Duodenal mucosa (tissue), 2 donors: Measurements from ENCODE around the gene TTLL3.
"Not testable (repeated sequence)": the region's sequence is repeated elsewhere in the genome, so short reads cannot be mapped to it uniquely, and the experiment has no call there.

Experiments
- H3K27ac ChIP-seq: one replicate; pipeline ENCODE4 v1.7.0; 2013; ENCODE audit warnings: low read depth, low read length
- H3K27me3 ChIP-seq, 2 donors: one replicate each; pipeline ENCODE4 v1.7.0; 2013; ENCODE audit warnings: low read length in 2 of 2, control low read depth in 1 of 2; ENCODE audit not compliant: insufficient read depth in 2 of 2, control insufficient read depth in 1 of 2
- H3K36me3 ChIP-seq, 2 donors: one replicate each; pipeline ENCODE4 v1.7.0; 2013; ENCODE audit warnings: low read length in 2 of 2, control low read depth in 1 of 2; ENCODE audit not compliant: insufficient read depth in 2 of 2, control insufficient read depth in 1 of 2
- H3K4me1 ChIP-seq, 2 donors: one replicate each; pipeline ENCODE4 v1.7.0; 2013; ENCODE audit warnings: low read length in 2 of 2, control low read depth in 1 of 2; ENCODE audit not compliant: insufficient read depth in 2 of 2, control insufficient read depth in 1 of 2
- H3K4me3 ChIP-seq, 2 donors: one replicate each; pipeline ENCODE4 v1.7.0; 2013; ENCODE audit warnings: low read length in 2 of 2, low read depth in 1 of 2
- H3K9ac ChIP-seq, 2 donors: one replicate each; pipeline ENCODE4 v1.7.0; 2013; ENCODE audit warnings: low read length in 2 of 2, low read depth in 1 of 2
- H3K9me3 ChIP-seq, 2 donors: one replicate each; pipeline ENCODE4 v1.7.0; 2013; ENCODE audit warnings: low read length in 2 of 2, control low read depth in 1 of 2; ENCODE audit not compliant: control insufficient read depth in 1 of 2

TTLL3 gene

GRCh38 chr3:9865125-9865637, 55.1 kb downstream of the TTLL3 start:
- H3K9ac ChIP-seq, H3K27me3 ChIP-seq, H3K4me3 ChIP-seq, H3K36me3 ChIP-seq, H3K9me3 ChIP-seq, H3K27ac ChIP-seq, H3K4me1 ChIP-seq: not testable (repeated sequence)

DNA sequence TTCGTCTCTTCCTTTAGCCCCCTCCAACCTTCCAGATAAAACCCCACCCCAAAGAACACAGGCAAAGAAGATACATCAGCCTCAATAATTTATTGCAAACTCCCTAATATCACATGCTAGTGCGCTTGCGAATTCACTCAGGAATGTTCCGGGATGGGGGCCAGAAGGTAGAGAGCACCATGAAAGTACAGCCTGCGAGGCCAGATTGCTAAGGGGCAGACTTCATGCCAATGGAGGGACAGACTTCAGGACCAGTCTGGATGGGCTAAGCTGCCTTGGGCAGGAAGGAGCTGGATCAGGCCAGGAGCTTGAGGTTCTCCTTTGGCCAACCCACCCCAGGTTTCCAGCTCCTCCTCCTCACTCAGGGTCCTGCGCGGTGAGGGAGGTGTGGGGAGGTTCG, 56.6 kb downstream of the TTLL3 start:
- Histone ChIP-seq H3K9ac (no peak overlapping the region), H3K27ac (no peak overlapping the region)

GRCh38 chr3:9867106-9867505, 57.0 kb downstream of the TTLL3 start:
- Histone ChIP-seq H3K4me1 (peaks cover 0 to 5% of the 10 kb centered on the region in 2 donors), H3K36me3 (no peaks in the 10 kb centered on the region), H3K9ac (no peak overlapping the region), H3K4me3 (no peak overlapping the region), H3K9me3 (no peaks in the 10 kb centered on the region), H3K27ac (no peak overlapping the region), H3K27me3 (no peaks in the 10 kb centered on the region)

More for the DNA sequence above, 56.6 kb downstream of the TTLL3 start:
- H3K36me3 ChIP-seq, result no peaks in the 10 kb centered on the region
- peaks cover 0 to 5% of the 10 kb centered on the region in 2 donors for H3K4me1 ChIP-seq
- H3K27me3 ChIP-seq, result no peaks in the 10 kb centered on the region
- no peak overlapping the region for H3K4me3 ChIP-seq
- no peaks in the 10 kb centered on the region for H3K9me3 ChIP-seq

- H3K4me3 ChIP-seq, result no peak overlapping the region
- no peaks in the 10 kb centered on the region for H3K36me3 ChIP-seq
- H3K27me3 ChIP-seq, result no peaks in the 10 kb centered on the region
- H3K27ac ChIP-seq, result no peak overlapping the region
- H3K9me3 ChIP-seq, result no peaks in the 10 kb centered on the region
- no peaks in the 10 kb centered on the region for H3K4me1 ChIP-seq
- H3K9ac ChIP-seq, result no peak overlapping the region
These were observed 59.9 kb downstream of the TTLL3 start for GRCh38 chr3:9869955-9870354.

- H3K9ac ChIP-seq, result no peak overlapping the region
- H3K36me3 ChIP-seq, result no peaks in the 10 kb centered on the region
These were observed 60.9 kb downstream of the TTLL3 start for GRCh38 chr3:9870978-9871377.

DNA sequence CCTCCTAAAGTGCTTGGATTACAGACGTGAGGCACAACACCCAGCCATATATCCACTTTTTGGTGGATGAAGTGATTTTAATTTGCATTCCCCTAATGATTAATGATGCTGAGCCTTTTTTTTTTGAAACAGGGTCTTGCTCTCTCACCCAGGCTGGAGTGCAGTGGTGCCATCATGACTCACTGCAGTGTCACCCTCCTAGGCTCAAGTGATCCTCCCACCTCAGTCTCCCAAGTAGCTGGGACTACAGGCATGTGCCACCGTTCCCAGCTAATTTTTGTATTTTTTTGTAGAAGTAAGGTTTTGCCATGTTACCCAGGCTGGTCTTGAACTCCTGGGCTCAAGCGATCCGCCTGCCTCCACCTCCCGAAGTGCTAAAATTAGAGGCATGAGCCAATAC, 62.0 kb downstream of the TTLL3 start:
- not testable (repeated sequence) for H3K4me1 ChIP-seq, H3K9me3 ChIP-seq, H3K36me3 ChIP-seq

More at GRCh38 chr3:9870978-9871377, 60.9 kb downstream of the TTLL3 start:
- Histone ChIP-seq H3K9me3 (no peaks in the 10 kb centered on the region), H3K27me3 (no peaks in the 10 kb centered on the region), H3K4me1 (no peaks in the 10 kb centered on the region), H3K27ac (no peak overlapping the region), H3K4me3 (no peak overlapping the region)

GRCh38 chr3:9875448-9875847, 65.4 kb downstream of the TTLL3 start:
- no peaks in the 10 kb centered on the region for H3K27me3 ChIP-seq
- H3K9me3 ChIP-seq, result no peaks in the 10 kb centered on the region
- no peak overlapping the region for H3K4me3 ChIP-seq
- no peak overlapping the region for H3K27ac ChIP-seq
- H3K36me3 ChIP-seq, result no peaks in the 10 kb centered on the region
- H3K4me1 ChIP-seq, result peaks cover 5 to 10% of the 10 kb centered on the region in 2 donors
- H3K9ac ChIP-seq, result no peak overlapping the region

More for the DNA sequence above, 62.0 kb downstream of the TTLL3 start:
- not testable (repeated sequence) for H3K27me3 ChIP-seq, H3K9ac ChIP-seq, H3K4me3 ChIP-seq, H3K27ac ChIP-seq

- H3K36me3 ChIP-seq, H3K9ac ChIP-seq: not testable (repeated sequence)
These were observed 66.2 kb downstream of the TTLL3 start for GRCh38 chr3:9876255-9876654.

GRCh38 chr3:9876991-9877390, 66.9 kb downstream of the TTLL3 start:
- Histone ChIP-seq H3K9ac (no peak overlapping the region), H3K4me1 (peaks cover 5 to 10% of the 10 kb centered on the region in 2 donors), H3K4me3 (no peak overlapping the region), H3K9me3 (no peaks in the 10 kb centered on the region), H3K27me3 (no peaks in the 10 kb centered on the region), H3K36me3 (no peaks in the 10 kb centered on the region), H3K27ac (no peak overlapping the region)

More at GRCh38 chr3:9876255-9876654, 66.2 kb downstream of the TTLL3 start:
- H3K27me3 ChIP-seq, H3K4me3 ChIP-seq, H3K27ac ChIP-seq, H3K9me3 ChIP-seq: not testable (repeated sequence)
- peaks cover 5 to 10% of the 10 kb centered on the region in 2 donors for H3K4me1 ChIP-seq

DNA sequence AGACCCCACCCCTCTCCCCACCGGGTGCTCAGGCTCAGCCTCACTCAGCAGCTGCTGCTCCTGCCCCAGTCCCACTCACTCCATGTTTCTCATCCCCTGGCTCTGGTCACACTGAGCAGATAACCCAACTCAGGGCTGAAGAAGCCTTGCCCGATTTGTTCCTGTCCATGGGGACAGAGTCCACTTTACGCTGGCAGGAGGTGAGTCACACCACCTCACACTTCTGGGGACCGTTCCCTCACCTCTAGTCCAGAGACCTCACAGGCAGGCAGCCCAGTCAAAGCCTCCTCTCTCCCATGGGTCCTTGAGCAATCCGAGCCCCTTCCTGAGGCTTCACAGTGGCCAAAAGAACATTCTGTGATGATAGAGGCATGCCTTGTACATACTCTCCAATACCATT, 68.6 kb downstream of the TTLL3 start:
- Histone ChIP-seq H3K36me3 (no peaks in the 10 kb centered on the region), H3K27ac (no peak overlapping the region), H3K27me3 (no peaks in the 10 kb centered on the region), H3K4me1 (peaks cover 5 to 11% of the 10 kb centered on the region in 2 donors), H3K9me3 (no peaks in the 10 kb centered on the region), H3K4me3 (peak overlapping the region; percentile 9 to 58), H3K9ac (peak overlapping the region in 1 of 2 donors; percentile 25)
